CD1c-positive myeloid dendritic cell (primary cell): ENCODE data around the gene CLIC5.

Source experiments
- DNase-seq: peaks from one replicate; pipeline ENCODE4 v3.0.0-alpha.2; 2016; ENCODE audit errors: extremely low spot score

The CLIC5 gene

DNA sequence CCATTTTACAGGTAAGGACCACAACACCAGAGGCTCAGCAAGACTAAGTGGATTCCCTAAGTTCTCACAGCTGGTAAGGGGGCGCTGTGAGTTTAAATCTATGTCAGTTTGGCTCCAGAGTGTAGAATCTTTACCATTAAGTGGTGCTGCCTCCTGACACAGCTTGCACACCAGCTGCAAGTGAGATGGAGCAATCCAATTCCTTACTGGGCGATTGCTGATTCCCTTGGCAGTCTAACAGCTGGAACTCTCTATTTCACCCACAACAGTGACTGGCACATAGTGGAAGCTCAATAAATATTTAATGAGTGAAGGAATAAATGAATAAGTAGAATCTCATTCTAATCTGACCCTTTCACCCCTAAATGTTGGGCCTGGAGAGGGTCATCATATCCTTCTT, 176.7 kb downstream of the CLIC5 start:
- DNase-seq: no peak

DNA sequence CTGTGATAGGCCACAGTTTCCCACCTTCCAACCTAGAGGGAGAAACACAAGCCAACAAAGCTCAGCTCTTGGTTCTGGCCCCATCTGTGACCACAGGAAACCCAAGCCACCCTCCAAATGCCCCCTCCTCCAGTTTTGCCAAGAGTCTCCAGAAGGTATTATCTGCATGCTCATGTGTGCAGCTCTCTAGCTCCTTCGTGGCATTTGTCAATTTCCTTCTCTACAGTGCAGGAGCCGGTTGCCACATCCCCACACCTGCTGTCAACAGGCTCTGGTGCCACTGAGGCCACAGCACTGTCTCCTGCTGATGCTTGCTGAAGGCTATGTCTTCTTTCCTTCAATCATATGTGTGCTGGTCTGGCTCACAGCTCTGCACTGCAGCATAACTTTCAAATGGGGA, 177.2 kb downstream of the CLIC5 start:
- DNase-seq: no peak

DNA sequence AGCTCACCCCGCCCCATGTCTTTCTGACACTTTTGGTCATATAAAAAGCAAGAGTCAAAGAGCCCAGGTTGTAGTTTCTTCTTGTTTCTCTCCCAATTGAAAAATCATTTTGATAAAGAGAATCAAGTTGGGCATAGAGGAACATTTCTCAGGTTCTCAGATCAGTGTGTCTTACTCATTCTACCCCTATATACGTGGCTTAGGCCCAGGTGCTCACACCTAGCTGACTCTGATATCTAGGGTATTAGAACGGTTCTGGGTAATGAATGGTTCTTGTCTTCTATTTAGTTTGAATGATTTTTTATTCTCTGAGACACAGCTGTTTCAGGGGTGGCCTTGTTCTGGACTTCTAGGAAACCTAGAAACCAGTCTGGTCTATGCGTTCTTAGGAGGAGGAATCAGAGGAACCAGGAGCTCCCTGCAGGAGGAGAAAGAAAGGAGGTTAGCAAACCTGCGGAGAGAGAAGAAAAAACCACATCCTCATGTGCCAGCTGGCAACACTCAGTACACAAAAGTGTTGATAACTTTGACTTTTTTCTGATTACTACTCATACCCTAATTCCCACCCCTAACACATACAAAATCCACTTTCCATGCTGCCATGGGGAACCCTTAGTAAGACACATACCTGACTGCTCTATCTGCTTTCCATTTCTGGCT, 178.0 kb downstream of the CLIC5 start:
- no peak for DNase-seq

DNA sequence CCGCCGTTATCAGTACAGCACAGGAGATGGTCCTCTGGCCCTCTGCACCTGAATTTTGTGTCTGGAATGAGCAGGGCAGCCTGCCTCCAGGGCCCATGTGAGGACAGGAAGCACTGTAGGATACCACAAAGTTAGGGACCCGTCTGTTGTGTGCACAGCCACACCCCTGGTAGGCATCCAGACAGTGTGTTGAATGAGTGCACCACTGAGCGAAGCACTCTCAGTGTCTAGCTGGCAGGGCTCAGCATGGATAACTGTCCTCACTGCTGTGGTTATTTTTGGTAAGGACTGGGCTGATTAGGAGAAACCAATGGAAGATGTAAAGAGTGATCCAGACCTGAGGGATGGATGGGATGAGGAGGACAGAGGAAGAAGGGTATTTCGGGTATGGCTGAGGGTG, 178.7 kb downstream of the CLIC5 start:
- DNase-seq: no peak

DNA sequence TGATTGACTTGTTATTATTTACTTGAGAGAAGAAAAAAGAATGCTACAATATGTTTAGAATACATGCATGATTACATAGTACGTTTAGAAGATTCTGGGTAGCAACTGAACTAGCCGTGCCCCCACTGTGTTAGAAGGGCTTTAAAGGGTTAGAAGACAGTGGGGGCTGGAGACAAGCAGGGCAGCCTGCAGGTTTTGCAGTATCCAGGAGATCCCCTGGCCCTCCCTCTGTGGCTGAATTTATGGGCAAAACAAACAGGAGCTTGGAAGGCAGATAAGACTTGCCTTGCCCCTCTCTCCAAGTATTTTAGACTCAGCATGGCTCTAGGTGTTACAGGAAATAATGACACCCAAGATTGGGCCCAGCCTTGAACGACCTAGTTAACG, 179.2 kb downstream of the CLIC5 start:
- DNase-seq: no peak

DNA sequence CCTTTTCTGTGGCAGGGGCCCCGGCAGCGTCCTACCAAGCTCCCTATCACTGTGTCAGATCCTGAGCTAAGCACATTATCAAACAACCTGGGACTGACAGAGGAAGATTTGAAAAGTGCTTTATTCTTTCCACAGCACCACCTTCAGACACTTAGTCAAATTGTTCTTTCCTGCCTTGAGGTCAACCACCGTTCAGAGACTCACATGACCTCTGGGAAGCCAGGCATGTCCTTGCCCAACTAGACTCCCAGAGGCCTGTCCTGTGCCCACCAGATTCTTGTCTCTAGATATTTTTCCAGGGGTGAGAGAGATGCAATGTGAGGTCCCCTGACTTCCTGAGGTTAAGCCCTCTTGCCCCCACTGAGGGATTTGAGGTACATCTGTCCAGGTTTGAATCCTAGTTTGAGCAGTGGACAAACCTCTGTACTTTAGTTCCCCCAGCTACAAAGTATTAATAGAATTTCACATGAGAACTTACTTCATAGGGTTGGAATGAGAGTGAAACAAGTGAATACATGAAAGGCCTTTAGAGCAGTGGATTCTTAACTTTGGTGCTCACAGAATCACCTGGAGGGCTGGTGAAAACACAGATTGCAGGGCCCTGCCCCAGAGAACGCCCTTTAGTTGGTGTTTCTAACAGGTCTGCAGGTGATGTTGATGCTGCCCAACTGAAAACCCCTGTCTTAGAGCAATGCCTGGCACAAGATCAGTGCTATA, 179.8 kb downstream of the CLIC5 start:
- no peak for DNase-seq

DNA sequence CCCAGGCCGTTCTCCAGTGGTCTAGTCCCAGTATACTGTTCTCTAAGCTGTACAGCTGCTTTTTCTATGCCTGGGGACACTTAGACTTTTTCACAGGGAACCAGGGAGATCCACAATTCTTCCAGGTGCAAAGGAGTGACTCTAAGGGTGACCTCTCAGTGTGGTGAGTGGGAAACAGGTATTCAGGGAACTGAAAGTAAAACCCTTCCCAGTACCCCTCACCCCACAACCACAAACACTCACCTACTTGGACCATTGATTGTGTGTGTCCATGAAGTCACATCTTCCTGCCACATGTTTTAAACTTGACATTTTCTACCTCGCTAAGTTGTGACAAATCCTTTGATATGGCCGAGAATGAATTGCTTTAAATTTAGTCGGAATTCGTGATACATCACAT, 183.6 kb downstream of the CLIC5 start:
- DNase-seq: no peak
